Esophagus squamous epithelium (tissue), 5 donors: ENCODE measurements around the gene ZNF469. TPM values are rescaled to one million over a fixed set of nuclear protein-coding genes. Genes with fewer than 3 reads are reported as not detected.

Experiments
- DNase-seq: peaks from one replicate; lab custom pipeline; 2025; lab: John Stamatoyannopoulos, UW
- H3K27ac ChIP-seq, 4 donors: fragments of 200-600 bp; sonication (generic); one replicate each; pipeline ENCODE4 v1.5.1; 2016 to 2019; ENCODE audit warnings: mild to moderate bottlenecking in 1 of 4
- H3K27me3 ChIP-seq, 4 donors: fragments of 200-600 bp; sonication (generic); 1 replicate in 3 of 4; 2 replicates in 1 of 4; pipeline versions ENCODE4 v1.5.1 to v1.6.0; 2017 to 2021; ENCODE audit warnings: antibody characterized with exemption in 1 of 4
- H3K36me3 ChIP-seq, 3 donors: fragments of 200-600 bp; sonication (generic); one replicate each; pipeline ENCODE4 v1.5.1; 2016 to 2019
- H3K4me1 ChIP-seq, 3 donors: fragments of 200-600 bp; sonication (generic); one replicate each; pipeline ENCODE4 v1.5.1; 2017 to 2019
- H3K4me3 ChIP-seq, 4 donors: fragments of 200-600 bp; sonication (generic); 1 replicate in 3 of 4; 2 replicates in 1 of 4; pipeline ENCODE4 v1.5.1; 2016 to 2019; ENCODE audit warnings: mild to moderate bottlenecking in 2 of 4, moderate library complexity in 1 of 4
- H3K9me3 ChIP-seq, 3 donors: fragments of 200-600 bp; sonication (generic); one replicate each; pipeline ENCODE4 v1.5.1; 2016 to 2019
- POLR2A ChIP-seq, 4 donors: fragments of 450-650 bp; IDR thresholded peaks; one replicate each; pipeline ENCODE4 v1.6.1; 2017; ENCODE audit warnings: antibody characterized with exemption in 4 of 4, mild to moderate bottlenecking in 4 of 4, moderate library complexity in 3 of 4
- WGBS, 2 donors: methylation state at CpG; one replicate each; pipeline ENCODE4 v1.1.5; 2018; 5-methylcytosine and 5-hydroxymethylcytosine counted together
- intact Hi-C: fragments of 100-400 bp; cut with DNase I; formaldehyde crosslinking; loops from one replicate; pipeline ENCODE4 v1.15.0; 2022
- total RNA-seq, 4 donors: library from RNA; depleted of rRNA; stranded (reverse); fragments of >200 nt; gene quantifications; one replicate each; pipeline ENCODE4 v1.1.0, GENCODE V29; 2016
- TF ChIP-seq, protein P1 (sequence below), 6 experiments: fragments of 450-650 bp in 4 of 6; fragments of 200-600 bp in 2 of 6; sonication (generic) in 2 of 6; IDR thresholded peaks; one replicate each; pipeline ENCODE4 v1.5.1; 2016 to 2019; ENCODE audit warnings: antibody characterized with exemption in 6 of 6, mild to moderate bottlenecking in 4 of 6, moderate library complexity in 4 of 6
- donor health status: DM: yes; HTN: yes; CAD: no.

Gene ZNF469
- total RNA-seq, 4 donors from 2014 or later: 0.26 to 0.57 (median 0.35) TPM

DNA sequence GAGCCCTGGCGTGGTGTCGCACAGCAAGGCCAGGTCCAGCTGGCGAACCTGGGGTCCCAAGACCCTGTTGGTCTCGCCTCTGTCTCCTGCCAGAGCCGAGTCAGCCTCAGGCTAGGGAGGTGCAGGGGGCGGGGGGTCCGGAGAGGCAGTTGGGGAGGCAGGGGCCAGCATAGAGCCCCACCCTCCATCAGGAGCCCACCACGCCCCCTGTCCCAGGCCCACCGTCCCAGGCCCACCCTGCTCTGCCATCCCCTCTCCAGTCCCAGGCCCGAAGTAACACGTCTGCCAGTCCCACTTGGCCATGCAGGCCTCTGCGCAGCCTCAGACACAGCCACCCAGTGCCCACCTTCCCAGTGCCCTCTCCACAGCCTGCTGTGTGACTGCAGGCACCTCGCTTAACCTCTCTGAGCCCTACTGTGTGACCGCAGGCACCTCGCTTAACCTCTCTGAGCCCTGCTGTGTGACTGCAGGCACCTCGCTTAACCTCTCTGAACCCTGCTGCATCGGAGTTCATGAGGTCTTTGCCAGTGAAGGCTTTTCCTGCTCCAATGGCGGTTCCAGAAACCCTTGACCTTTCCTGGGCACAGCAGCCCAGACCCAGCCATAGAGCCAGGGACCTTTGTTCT is 29.3 kb downstream of the ZNF469 start:
- intact Hi-C loops: no loop called here
- H3K9me3 ChIP-seq: no peaks in the 10 kb centered on the region
- no peak for DNase-seq

DNA sequence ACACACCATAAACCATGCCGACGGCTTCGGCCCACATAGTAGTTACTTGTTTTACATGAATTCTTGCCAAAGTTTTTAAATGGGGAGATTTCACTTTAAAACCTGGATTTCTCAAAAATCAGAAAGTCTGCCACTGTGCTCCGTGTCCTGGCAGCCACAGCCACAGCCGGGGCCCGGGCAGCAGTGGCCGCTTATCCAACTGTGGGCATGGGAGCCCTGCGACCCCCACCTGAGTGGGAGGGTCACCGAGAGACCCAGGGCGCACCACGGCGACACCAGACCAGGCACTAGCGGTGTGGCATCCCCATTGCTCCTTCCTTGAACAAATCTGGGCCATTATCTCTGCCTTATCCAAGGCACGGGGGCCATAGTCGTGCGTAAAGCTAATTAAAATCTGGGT is 30.0 kb downstream of the ZNF469 start:
- H3K9me3 ChIP-seq: no peaks in the 10 kb centered on the region
- peaks cover 0 to 27% (median 0%) of the 10 kb centered on the region in 4 donors for H3K27me3 ChIP-seq
- H3K4me3 ChIP-seq: no peak overlapping the region
- H3K36me3 ChIP-seq: no peaks in the 10 kb centered on the region
- no peaks in the 10 kb centered on the region for H3K4me1 ChIP-seq
- intact Hi-C loops: no loop called here
- TF ChIP-seq, protein P1, sequence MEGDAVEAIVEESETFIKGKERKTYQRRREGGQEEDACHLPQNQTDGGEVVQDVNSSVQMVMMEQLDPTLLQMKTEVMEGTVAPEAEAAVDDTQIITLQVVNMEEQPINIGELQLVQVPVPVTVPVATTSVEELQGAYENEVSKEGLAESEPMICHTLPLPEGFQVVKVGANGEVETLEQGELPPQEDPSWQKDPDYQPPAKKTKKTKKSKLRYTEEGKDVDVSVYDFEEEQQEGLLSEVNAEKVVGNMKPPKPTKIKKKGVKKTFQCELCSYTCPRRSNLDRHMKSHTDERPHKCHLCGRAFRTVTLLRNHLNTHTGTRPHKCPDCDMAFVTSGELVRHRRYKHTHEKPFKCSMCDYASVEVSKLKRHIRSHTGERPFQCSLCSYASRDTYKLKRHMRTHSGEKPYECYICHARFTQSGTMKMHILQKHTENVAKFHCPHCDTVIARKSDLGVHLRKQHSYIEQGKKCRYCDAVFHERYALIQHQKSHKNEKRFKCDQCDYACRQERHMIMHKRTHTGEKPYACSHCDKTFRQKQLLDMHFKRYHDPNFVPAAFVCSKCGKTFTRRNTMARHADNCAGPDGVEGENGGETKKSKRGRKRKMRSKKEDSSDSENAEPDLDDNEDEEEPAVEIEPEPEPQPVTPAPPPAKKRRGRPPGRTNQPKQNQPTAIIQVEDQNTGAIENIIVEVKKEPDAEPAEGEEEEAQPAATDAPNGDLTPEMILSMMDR (IDR thresholded peaks at IDR 0.05): no peak
- TF ChIP-seq POLR2A (IDR thresholded peaks at IDR 0.05): no peak
- no peak overlapping the region for H3K27ac ChIP-seq
- WGBS, 2 donors: 78 to 96% methylated on average over 7 to 16 of the region's 16 CpGs
- no peak for DNase-seq

More for the DNA sequence above, 29.3 kb downstream of the ZNF469 start:
- H3K4me1 ChIP-seq: no peaks in the 10 kb centered on the region
- TF ChIP-seq POLR2A (IDR thresholded peaks at IDR 0.05): no peak
- TF ChIP-seq, protein P1 (IDR thresholded peaks at IDR 0.05): no peak
- H3K27ac ChIP-seq: no peak overlapping the region
- 81 to 88% methylated on average over 5 to 9 of the region's 18 CpGs for WGBS, 2 donors
- no peak overlapping the region for H3K4me3 ChIP-seq
- H3K27me3 ChIP-seq: peaks cover 0 to 27% (median 0%) of the 10 kb centered on the region in 4 donors
- no peaks in the 10 kb centered on the region for H3K36me3 ChIP-seq

DNA sequence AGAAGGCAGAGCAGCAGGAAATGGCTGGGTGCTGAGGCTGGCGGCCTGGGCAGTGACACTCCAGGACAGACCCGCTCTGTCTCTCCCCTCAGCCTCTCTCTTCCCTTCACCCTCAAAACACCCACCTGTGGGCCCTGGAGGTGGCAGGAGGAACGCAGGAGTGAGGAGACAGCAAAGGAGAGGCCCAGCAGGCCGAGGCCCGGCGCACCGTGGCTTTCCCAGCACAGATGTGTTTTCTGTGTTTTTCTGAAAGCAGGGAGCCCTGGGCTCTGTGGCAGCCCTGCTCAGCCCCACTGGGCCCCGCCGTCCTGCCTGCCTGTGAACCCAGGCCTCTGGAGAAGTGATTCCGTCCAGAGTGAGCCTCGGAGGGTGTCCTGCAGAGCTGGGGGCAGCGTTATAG is 30.5 kb downstream of the ZNF469 start:
- Histone ChIP-seq H3K9me3 (no peaks in the 10 kb centered on the region), H3K4me1 (no peaks in the 10 kb centered on the region), H3K36me3 (no peaks in the 10 kb centered on the region), H3K27me3 (peaks cover 0 to 28% (median 0%) of the 10 kb centered on the region in 4 donors), H3K4me3 (no peak overlapping the region), H3K27ac (no peak overlapping the region)
- intact Hi-C loops: no loop called here
- DNase-seq: no peak
- 70 to 80% methylated on average over 1 to 2 of the region's 12 CpGs for WGBS, 2 donors
- TF ChIP-seq POLR2A (IDR thresholded peaks at IDR 0.05): no peak
- TF ChIP-seq, protein P1 (IDR thresholded peaks at IDR 0.05): no peak

DNA sequence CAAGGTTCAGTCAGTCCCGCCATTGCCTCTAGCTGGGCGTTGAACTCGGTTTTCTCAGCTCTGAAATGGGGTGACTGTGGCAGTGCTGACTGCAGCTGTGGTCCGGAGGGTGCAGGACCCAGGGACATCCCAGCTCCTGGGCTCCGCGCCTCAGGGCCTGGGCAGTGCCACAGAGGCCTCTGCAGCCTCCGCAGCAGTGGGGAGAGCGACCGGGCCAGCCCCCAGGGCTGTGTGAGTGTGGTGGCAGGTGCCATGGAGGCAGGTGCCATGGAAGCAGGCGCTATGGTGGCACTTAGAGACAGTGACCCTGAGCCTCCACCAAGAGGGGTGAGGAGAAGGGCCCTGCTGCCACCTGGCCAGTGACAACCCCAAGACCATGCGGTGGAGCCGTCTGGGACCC is 30.9 kb downstream of the ZNF469 start:
- H3K4me1 ChIP-seq: no peaks in the 10 kb centered on the region
- DNase-seq: no peak
- intact Hi-C loops: no loop called here
- H3K4me3 ChIP-seq: no peak overlapping the region
- no peak for TF ChIP-seq POLR2A (IDR thresholded peaks at IDR 0.05)
- TF ChIP-seq, protein P1 (IDR thresholded peaks at IDR 0.05): no peak
- H3K9me3 ChIP-seq: no peaks in the 10 kb centered on the region
- peaks cover 0 to 24% (median 0%) of the 10 kb centered on the region in 4 donors for H3K27me3 ChIP-seq
- H3K27ac ChIP-seq: no peak overlapping the region
- H3K36me3 ChIP-seq: no peaks in the 10 kb centered on the region
- WGBS, 2 donors: 82 to 100% methylated on average over 2 of the region's 12 CpGs

DNA sequence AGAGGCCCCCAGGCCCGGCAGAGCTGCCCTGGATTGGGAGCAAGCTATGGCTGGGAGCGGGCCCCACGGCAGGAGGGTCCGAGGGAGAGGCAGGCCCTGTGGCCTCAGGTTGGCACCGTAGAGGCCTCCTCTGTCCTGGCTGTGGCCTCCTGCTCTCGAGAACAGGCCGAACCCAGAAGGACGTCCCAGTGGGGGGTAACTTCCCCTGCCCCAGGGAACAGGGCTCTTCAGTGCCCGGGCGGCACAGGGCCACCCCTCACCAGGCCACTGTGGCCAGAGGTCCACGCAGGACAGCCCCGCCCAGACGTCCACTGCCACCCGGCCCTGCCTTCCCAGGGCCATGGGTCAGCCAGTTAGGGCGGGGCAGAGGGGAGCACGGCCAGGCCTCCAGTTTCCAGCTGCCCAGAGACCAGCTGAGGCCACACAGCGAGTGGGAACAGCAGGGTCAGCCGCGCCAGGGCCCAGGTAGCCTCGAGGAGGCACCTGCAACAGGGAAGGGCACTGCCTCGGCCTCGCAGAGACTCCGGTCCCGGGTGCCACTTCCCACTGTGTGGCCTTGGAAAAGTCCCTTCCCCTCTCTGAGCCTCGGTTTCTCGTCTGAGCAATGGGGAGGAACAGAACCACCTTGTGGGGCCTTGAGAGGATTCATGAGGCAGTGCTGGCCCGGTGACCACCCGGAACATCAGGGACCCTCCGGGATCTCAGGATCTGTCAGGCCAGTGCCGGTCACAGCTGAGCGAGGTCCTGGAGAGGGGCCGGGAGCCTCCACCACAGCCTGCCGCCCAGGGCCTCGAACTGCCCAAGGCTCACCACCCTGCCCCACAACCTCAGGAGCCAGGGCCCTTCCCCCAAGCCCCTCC is 32.0 kb downstream of the ZNF469 start:
- TF ChIP-seq POLR2A (IDR thresholded peaks at IDR 0.05): no peak
- TF ChIP-seq, protein P1 (IDR thresholded peaks at IDR 0.05): no peak
- DNase-seq: no peak
- no peaks in the 10 kb centered on the region for H3K4me1 ChIP-seq
- H3K9me3 ChIP-seq: no peaks in the 10 kb centered on the region
- no peaks in the 10 kb centered on the region for H3K36me3 ChIP-seq
- 80% methylated on average over 2 of the region's 34 CpGs; no CpG with 5 or more reads in 1 of the 2 donors for WGBS, 2 donors
- no peak overlapping the region for H3K4me3 ChIP-seq
- H3K27ac ChIP-seq: no peak overlapping the region
- intact Hi-C loops: no loop called here
- H3K27me3 ChIP-seq: peaks cover 0 to 24% (median 0%) of the 10 kb centered on the region in 4 donors
